Activated T-helper 1 cell treated with anti-CD3 and anti-CD28 coated beads, Interleukin-12 subunit alpha, Interleukin-12 subunit beta, Interleukin-2, Interleukin-4 antibody, amounts not matched to agents 30 ng/mL and 10 ng/mL and 1 ng/mL, durations not matched to agents 14 hours and 24 hours and 36 hours (primary cell): ENCODE measurements around the gene USP3. TPM values are rescaled to one million over a fixed set of nuclear protein-coding genes. Genes with fewer than 3 reads are reported as not detected.

Experiments used
- DNase-seq: peaks from one replicate; pipeline ENCODE4 v3.0.0; 2021; ENCODE audit warnings: low spot score
- H3K27ac Mint-ChIP-seq: one replicate; pipeline ENCODE4 v1.8.0; 2021; ENCODE audit warnings: mild to moderate bottlenecking, mixed read lengths
- H3K27me3 Mint-ChIP-seq: one replicate; pipeline ENCODE4 v1.8.0; 2022; ENCODE audit warnings: mild to moderate bottlenecking, moderate library complexity, mixed read lengths; ENCODE audit not compliant: insufficient read depth
- H3K36me3 Mint-ChIP-seq: one replicate; pipeline ENCODE4 v1.8.0; 2021; ENCODE audit warnings: low read depth, mixed read lengths
- H3K4me1 Mint-ChIP-seq: one replicate; pipeline ENCODE4 v1.8.0; 2021; ENCODE audit warnings: low read depth, mixed read lengths
- H3K4me3 Mint-ChIP-seq: one replicate; pipeline ENCODE4 v1.8.0; 2021; ENCODE audit warnings: mild to moderate bottlenecking, moderate library complexity, mixed read lengths
- H3K9me3 Mint-ChIP-seq: one replicate; pipeline ENCODE4 v1.8.0; 2021; ENCODE audit warnings: mixed read lengths
- intact Hi-C: fragments of 100-400 bp; cut with micrococcal nuclease; formaldehyde crosslinking; loops from one replicate; pipeline ENCODE4 v1.15.1; 2024
- total RNA-seq: library from RNA; stranded (reverse); gene quantifications from 2 replicates; pipeline ENCODE4 v1.2.3, GENCODE V29; 2022

The USP3 gene
- total RNA-seq, 1 donor from 2014 or later = 46.9 TPM

GRCh38 chr15:63502843-63503738 lies 1.3 kb upstream of the USP3 start:
- peak; percentile 59 for DNase-seq
- Mint-ChIP-seq H3K4me3 (peak overlapping the region; percentile 78), H3K4me1 (peaks cover 70% of the 10 kb centered on the region), H3K9me3 (no peaks in the 10 kb centered on the region), H3K36me3 (peaks cover 4% of the 10 kb centered on the region), H3K27me3 (no peaks in the 10 kb centered on the region), H3K27ac (peak overlapping the region; percentile 93)
- intact Hi-C loops = loop anchor here (1.0 to 10.0 kb wide), 5 partner anchors 8 to 962 kb away; partner anchors contain the start of genes CIAO2A, HERC1 and ZNF609

GRCh38 chr15:63503739-63504246 lies 600 bp upstream of the USP3 start:
- H3K4me1 Mint-ChIP-seq = peaks cover 77% of the 10 kb centered on the region

GRCh38 chr15:63504979-63505841 lies 817 bp downstream of the USP3 start:
- peak; percentile 34 for DNase-seq
- Mint-ChIP-seq H3K27me3 (no peaks in the 10 kb centered on the region), H3K4me1 (peaks cover 84% of the 10 kb centered on the region), H3K27ac (peak overlapping the region; percentile 86), H3K9me3 (no peaks in the 10 kb centered on the region), H3K4me3 (peak overlapping the region; percentile 93), H3K36me3 (peaks cover 2% of the 10 kb centered on the region)
- intact Hi-C loops = loop anchor here (1.0 to 10.0 kb wide), 9 partner anchors 26 to 960 kb away; partner anchors contain the start of genes CIAO2A, HERC1, RAB8B and ZNF609

More at GRCh38 chr15:63503739-63504246, 600 bp upstream of the USP3 start:
- DNase-seq = peak; percentile 73
- Mint-ChIP-seq H3K4me3 (peak overlapping the region; percentile 78), H3K9me3 (no peaks in the 10 kb centered on the region), H3K27me3 (no peaks in the 10 kb centered on the region), H3K27ac (peak overlapping the region; percentile 93), H3K36me3 (peaks cover 6% of the 10 kb centered on the region)
- intact Hi-C loops = loop anchor here (1.0 to 10.0 kb wide), 10 partner anchors 8 to 961 kb away; partner anchors contain the start of genes CIAO2A, HERC1, RAB8B and ZNF609

GRCh38 chr15:63505842-63506222 lies 1.4 kb downstream of the USP3 start:
- Mint-ChIP-seq H3K27ac (peak overlapping the region; percentile 86), H3K9me3 (no peaks in the 10 kb centered on the region), H3K4me1 (peaks cover 84% of the 10 kb centered on the region), H3K36me3 (peaks cover 2% of the 10 kb centered on the region), H3K4me3 (peak overlapping the region; percentile 93), H3K27me3 (no peaks in the 10 kb centered on the region)
- intact Hi-C loops = loop anchor here (5.0 to 10.0 kb wide), 3 partner anchors 46 to 959 kb away; partner anchors contain the start of genes HERC1 and ZNF609
- DNase-seq = no peak

GRCh38 chr15:63506537-63507035 lies 2.2 kb downstream of the USP3 start:
- peaks cover 2% of the 10 kb centered on the region for H3K36me3 Mint-ChIP-seq
- no peak for DNase-seq
- H3K9me3 Mint-ChIP-seq = no peaks in the 10 kb centered on the region
- H3K27me3 Mint-ChIP-seq = no peaks in the 10 kb centered on the region
- H3K27ac Mint-ChIP-seq = peak overlapping the region; percentile 80
- intact Hi-C loops = loop anchor here (5.0 to 10.0 kb wide), 3 partner anchors 46 to 958 kb away; partner anchors contain the start of genes HERC1 and ZNF609
- H3K4me3 Mint-ChIP-seq = peak overlapping the region; percentile 93
- H3K4me1 Mint-ChIP-seq = peaks cover 82% of the 10 kb centered on the region

GRCh38 chr15:63507878-63508818 lies 3.8 kb downstream of the USP3 start:
- Mint-ChIP-seq H3K27me3 (no peaks in the 10 kb centered on the region), H3K4me3 (peak overlapping the region; percentile 42), H3K4me1 (peaks cover 77% of the 10 kb centered on the region), H3K36me3 (peaks cover 2% of the 10 kb centered on the region), H3K27ac (no peak overlapping the region), H3K9me3 (no peaks in the 10 kb centered on the region)
- intact Hi-C loops = loop anchor here (5.0 to 10.0 kb wide), 3 partner anchors 44 to 957 kb away; partner anchors contain the start of genes HERC1 and ZNF609
- DNase-seq = no peak

- Mint-ChIP-seq H3K36me3 (peaks cover 4% of the 10 kb centered on the region), H3K4me1 (peaks cover 71% of the 10 kb centered on the region), H3K27me3 (no peaks in the 10 kb centered on the region), H3K9me3 (no peaks in the 10 kb centered on the region), H3K27ac (no peak overlapping the region), H3K4me3 (no peak overlapping the region)
- intact Hi-C loops = loop anchor here (5.0 to 10.0 kb wide), 3 partner anchors 43 to 955 kb away; partner anchors contain the start of genes HERC1 and ZNF609
- DNase-seq = no peak
These were observed 4.9 kb downstream of the USP3 start for GRCh38 chr15:63509056-63509954.

- H3K9me3 Mint-ChIP-seq = no peaks in the 10 kb centered on the region
- no peaks in the 10 kb centered on the region for H3K27me3 Mint-ChIP-seq
- peaks cover 81% of the 10 kb centered on the region for H3K4me1 Mint-ChIP-seq
- no peak for DNase-seq
- peak overlapping the region; percentile 11 for H3K27ac Mint-ChIP-seq
- intact Hi-C loops = loop anchor here (1.0 to 10.0 kb wide), 5 partner anchors 17 to 955 kb away; partner anchors contain the start of genes HERC1 and ZNF609
- H3K4me3 Mint-ChIP-seq = no peak overlapping the region
- peaks cover 5% of the 10 kb centered on the region for H3K36me3 Mint-ChIP-seq
These were observed 5.9 kb downstream of the USP3 start for GRCh38 chr15:63509955-63510940.

GRCh38 chr15:63512148-63512547 lies 7.8 kb downstream of the USP3 start:
- Mint-ChIP-seq H3K4me3 (peak overlapping the region; percentile 19), H3K4me1 (peaks cover 78% of the 10 kb centered on the region), H3K36me3 (peaks cover 5% of the 10 kb centered on the region), H3K9me3 (no peaks in the 10 kb centered on the region), H3K27me3 (no peaks in the 10 kb centered on the region), H3K27ac (no peak overlapping the region)
- DNase-seq = no peak
- intact Hi-C loops = no loop called here

GRCh38 chr15:63513271-63513670 lies 8.9 kb downstream of the USP3 start:
- Mint-ChIP-seq H3K27ac (no peak overlapping the region), H3K27me3 (no peaks in the 10 kb centered on the region), H3K36me3 (peaks cover 4% of the 10 kb centered on the region), H3K9me3 (no peaks in the 10 kb centered on the region), H3K4me3 (no peak overlapping the region), H3K4me1 (peaks cover 75% of the 10 kb centered on the region)
- no peak for DNase-seq
- intact Hi-C loops = no loop called here
